GM12878 (cell line): ENCODE data around the gene RACK1. TPM values are rescaled to one million over a fixed set of nuclear protein-coding genes. Genes with fewer than 3 reads are reported as not detected.
A peak's percentile ranks its signal among the peaks of the same experiment; 100 is the strongest.

Experiments
- ATAC-seq: fragments of 200-7000 bp; cut with Tn5 transposase; 3 replicates; pipeline ENCODE4 v1.9.1; 2020; ENCODE audit warnings: mild to moderate bottlenecking, moderate library complexity
- BruUV-seq: library from RNA; stranded (reverse); fragments of 400-500 nt; replicated peaks from 2 replicates; lab custom pipeline; 2021; lab: Mats Ljungman, UMichigan
- CTCF ChIA-PET: fragments of 300-600 bp; sonication (Branson Sonifier 250); formaldehyde crosslinking; extraction: SDS; loops from one replicate; lab custom pipeline; 2021; ENCODE audit warnings: inconsistent platforms; lab: Yijun Ruan, JAX
- POLR2A ChIA-PET: fragments of 350-600 bp; formaldehyde crosslinking; extraction: SDS; loops from one replicate; lab custom pipeline; 2021; ENCODE audit warnings: inconsistent platforms; lab: Charles Lee
- RAD21 ChIA-PET: fragments of 300-600 bp; sonication (Branson Sonifier 250); formaldehyde crosslinking; loops from one replicate; lab custom pipeline; 2023; ENCODE audit warnings: antibody characterized with exemption; ENCODE audit not compliant: unreplicated experiment; lab: Charles Lee
- SMC1A ChIA-PET: fragments of 300-600 bp; sonication (Branson Sonifier 250); formaldehyde crosslinking; loops from one replicate; lab custom pipeline; 2023; ENCODE audit not compliant: unreplicated experiment, uncharacterized antibody; lab: Charles Lee
- DNase-seq: peaks from one replicate; pipeline ENCODE4 v3.0.0-alpha.2; 2011; ENCODE audit warnings: low read depth, low spot score
- FAIRE-seq: peaks from 3 replicates; lab custom pipeline; 2011; peaks lifted over from hg19 to GRCh38; lab: Jason Lieb, UNC
- H2AFZ ChIP-seq: 2 replicates; pipeline ENCODE4 v1.6.0; 2011; ENCODE audit warnings: low read depth, low read length, control low read depth; ENCODE audit not compliant: control insufficient read depth
- H3K27ac ChIP-seq: 2 replicates; pipeline ENCODE4 v1.5.1; 2011; ENCODE audit warnings: control low read depth; ENCODE audit not compliant: control insufficient read depth, insufficient read depth
- H3K27me3 ChIP-seq, 2 experiments: replicated peaks in 1 of 2; 2 replicates each; pipeline versions ENCODE4 v1.6.0 to v1.6.1; 2011; ENCODE audit warnings: low read length in 1 of 2; ENCODE audit not compliant: control insufficient read depth in 2 of 2, insufficient read depth in 2 of 2
- H3K36me3 ChIP-seq, 2 experiments: 2 replicates each; pipeline ENCODE4 v1.5.1; 2011; ENCODE audit warnings: low read length in 1 of 2; ENCODE audit not compliant: control insufficient read depth in 2 of 2, insufficient read depth in 2 of 2
- H3K4me1 ChIP-seq: 2 replicates; pipeline ENCODE4 v1.6.1; 2011; ENCODE audit warnings: mild to moderate bottlenecking, low read length, moderate library complexity, mixed read lengths; ENCODE audit not compliant: control insufficient read depth, insufficient read depth
- H3K4me2 ChIP-seq: 2 replicates; pipeline ENCODE4 v1.6.0; 2011; ENCODE audit warnings: control low read depth; ENCODE audit not compliant: control insufficient read depth, insufficient read depth
- H3K4me3 ChIP-seq: fragments of 200-600 bp; sonication (generic); 2 replicates; pipeline ENCODE4 v1.5.1; 2016
- H3K79me2 ChIP-seq: 2 replicates; pipeline ENCODE4 v1.6.0; 2011; ENCODE audit warnings: low read length; ENCODE audit not compliant: control insufficient read depth, insufficient read depth
- H3K9ac ChIP-seq: 2 replicates; pipeline ENCODE4 v1.8.0; 2011; ENCODE audit warnings: low read length, control low read depth, mixed read lengths; ENCODE audit not compliant: control insufficient read depth, insufficient read depth
- H3K9me3 ChIP-seq: replicated peaks from 3 replicates; pipeline ENCODE4 v1.5.1; 2011; ENCODE audit warnings: mild to moderate bottlenecking, low read length; ENCODE audit not compliant: control insufficient read depth, insufficient read depth
- H4K20me1 ChIP-seq: 2 replicates; pipeline ENCODE4 v1.6.0; 2011; ENCODE audit not compliant: control insufficient read depth, insufficient read depth
- EGR1 ChIP-seq, 2 experiments: IDR thresholded peaks; 1 replicate in 1 of 2; 2 replicates in 1 of 2; pipeline ENCODE4 v1.6.1; 2011 to 2012; ENCODE audit warnings: low read depth in 2 of 2, low read length in 2 of 2, borderline replicate concordance in 1 of 2, mild to moderate bottlenecking in 1 of 2, moderate library complexity in 1 of 2
- PAX5 ChIP-seq: IDR thresholded peaks from 2 replicates; pipeline ENCODE4 v1.6.1; 2011; ENCODE audit warnings: low read depth, low read length, borderline replicate concordance
- RELA ChIP-seq: fragments of 450-650 bp; IDR thresholded peaks from 2 replicates; pipeline ENCODE4 v1.8.0; 2014; ENCODE audit warnings: borderline replicate concordance; ENCODE audit not compliant: partially characterized antibody
- STAT3 ChIP-seq: IDR thresholded peaks from 2 replicates; pipeline ENCODE4 v1.6.1; 2011; ENCODE audit warnings: low read depth, low read length, improper control_type of control experiment
- whole genome bisulfite sequencing: methylation state at CpG from one replicate; pipeline ENCODE4 v1.1.6; 2016; ENCODE audit warnings: low lambda C conversion rate; ENCODE audit not compliant: insufficient replicate concordance, insufficient coverage; ENCODE audit errors: missing lambda C conversion rate; 5-methylcytosine and 5-hydroxymethylcytosine counted together
- in situ Hi-C: fragments of 300-500 bp; cut with MboI; formaldehyde crosslinking; loops from 9 replicates; pipeline ENCODE4 v1.14.3; 2018; ENCODE audit warnings: mixed read lengths
- intact Hi-C: fragments of 100-400 bp; cut with micrococcal nuclease; formaldehyde crosslinking; loops from one replicate; pipeline ENCODE4 v1.14.2; 2022; ENCODE audit not compliant: unreplicated experiment
- polyA plus RNA-seq, 11 experiments: library from polyadenylated mRNA; depleted of rRNA in 4 of 11; unstranded in 6 of 11; stranded (reverse) in 5 of 11; fragments of >200 nt; fragmentation: Nextera tagmentation in 4 of 11; fragmentation: Illumina TruSeq in 1 of 11; extraction: Ambion mirVana in 4 of 11; extraction: Trizol in 1 of 11; gene quantifications; 1 replicate in 1 of 11; 2 replicates in 10 of 11; pipeline versions ENCODE4 v1.2.1 to v1.2.3, GENCODE V29; 2011 to 2016; ENCODE audit warnings: inconsistent platforms in 2 of 11, missing spikeins in 2 of 11, low read depth in 1 of 11
- total RNA-seq, 4 experiments: library from RNA; depleted of rRNA in 3 of 4; stranded (reverse); fragments of >200 nt in 3 of 4; fragmentation: Illumina TruSeq in 1 of 4; extraction: Trizol in 1 of 4; gene quantifications; 2 replicates each; pipeline versions ENCODE4 v1.2.1 to v1.2.3, GENCODE V29; 2013 to 2021
- TF ChIP-seq, protein P1 (sequence below): IDR thresholded peaks from 2 replicates; pipeline ENCODE4 v1.6.1; 2012; ENCODE audit warnings: improper control_type of control experiment, low read depth, low read length; ENCODE audit not compliant: insufficient replicate concordance
- TF ChIP-seq, protein P2 (sequence below): fragments of 450-650 bp; IDR thresholded peaks from 2 replicates; pipeline ENCODE4 v1.6.1; 2017; ENCODE audit warnings: antibody characterized with exemption, mild to moderate bottlenecking, moderate library complexity
- TF ChIP-seq, protein P3 (sequence below): fragments of 450-650 bp; formaldehyde crosslinking; IDR thresholded peaks from 2 replicates; pipeline ENCODE4 v1.4.0; 2022; ENCODE audit warnings: mild to moderate bottlenecking, moderate library complexity

Gene RACK1
- total and polyA plus RNA-seq, 10 of the 15 experiments (the other 5 are each of a cell fraction or from before 2014, with no cell fraction given), result 1,365 to 6,584 (median 4,167) TPM

DNA sequence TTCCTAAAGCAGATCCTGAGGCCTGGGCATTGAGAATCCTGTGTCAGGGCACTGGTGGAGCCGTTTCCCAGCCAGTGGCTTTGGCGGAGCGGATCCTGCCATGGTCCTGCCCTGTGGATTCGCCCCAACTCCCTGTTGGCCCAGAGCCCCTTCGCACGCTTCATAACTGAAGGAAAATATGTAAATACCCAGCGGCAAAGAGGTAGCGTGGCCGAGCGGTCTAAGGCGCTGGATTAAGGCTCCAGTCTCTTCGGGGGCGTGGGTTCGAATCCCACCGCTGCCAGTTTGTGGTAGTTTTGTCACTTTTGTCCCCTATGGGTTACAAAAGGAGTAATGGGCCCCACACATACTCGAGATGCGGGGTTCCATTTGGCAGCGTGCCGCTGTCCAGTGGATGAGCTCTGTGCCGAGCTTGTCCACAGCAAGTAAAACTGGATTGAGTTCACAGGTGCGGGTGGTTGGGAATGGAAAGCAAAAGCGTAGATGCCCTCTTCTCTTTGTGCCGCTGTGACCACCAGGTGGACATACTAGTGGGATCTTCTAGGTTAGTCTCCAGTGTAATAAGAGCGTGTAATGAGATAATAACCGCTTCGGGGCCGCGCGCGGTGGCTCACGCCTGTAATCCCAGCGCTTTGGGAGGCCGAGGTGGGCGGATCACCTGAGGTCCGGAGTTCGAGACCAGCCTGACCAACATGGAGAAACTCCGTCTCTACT lies 56.0 kb downstream of the RACK1 start (continued):
- TF ChIP-seq, protein P1, sequence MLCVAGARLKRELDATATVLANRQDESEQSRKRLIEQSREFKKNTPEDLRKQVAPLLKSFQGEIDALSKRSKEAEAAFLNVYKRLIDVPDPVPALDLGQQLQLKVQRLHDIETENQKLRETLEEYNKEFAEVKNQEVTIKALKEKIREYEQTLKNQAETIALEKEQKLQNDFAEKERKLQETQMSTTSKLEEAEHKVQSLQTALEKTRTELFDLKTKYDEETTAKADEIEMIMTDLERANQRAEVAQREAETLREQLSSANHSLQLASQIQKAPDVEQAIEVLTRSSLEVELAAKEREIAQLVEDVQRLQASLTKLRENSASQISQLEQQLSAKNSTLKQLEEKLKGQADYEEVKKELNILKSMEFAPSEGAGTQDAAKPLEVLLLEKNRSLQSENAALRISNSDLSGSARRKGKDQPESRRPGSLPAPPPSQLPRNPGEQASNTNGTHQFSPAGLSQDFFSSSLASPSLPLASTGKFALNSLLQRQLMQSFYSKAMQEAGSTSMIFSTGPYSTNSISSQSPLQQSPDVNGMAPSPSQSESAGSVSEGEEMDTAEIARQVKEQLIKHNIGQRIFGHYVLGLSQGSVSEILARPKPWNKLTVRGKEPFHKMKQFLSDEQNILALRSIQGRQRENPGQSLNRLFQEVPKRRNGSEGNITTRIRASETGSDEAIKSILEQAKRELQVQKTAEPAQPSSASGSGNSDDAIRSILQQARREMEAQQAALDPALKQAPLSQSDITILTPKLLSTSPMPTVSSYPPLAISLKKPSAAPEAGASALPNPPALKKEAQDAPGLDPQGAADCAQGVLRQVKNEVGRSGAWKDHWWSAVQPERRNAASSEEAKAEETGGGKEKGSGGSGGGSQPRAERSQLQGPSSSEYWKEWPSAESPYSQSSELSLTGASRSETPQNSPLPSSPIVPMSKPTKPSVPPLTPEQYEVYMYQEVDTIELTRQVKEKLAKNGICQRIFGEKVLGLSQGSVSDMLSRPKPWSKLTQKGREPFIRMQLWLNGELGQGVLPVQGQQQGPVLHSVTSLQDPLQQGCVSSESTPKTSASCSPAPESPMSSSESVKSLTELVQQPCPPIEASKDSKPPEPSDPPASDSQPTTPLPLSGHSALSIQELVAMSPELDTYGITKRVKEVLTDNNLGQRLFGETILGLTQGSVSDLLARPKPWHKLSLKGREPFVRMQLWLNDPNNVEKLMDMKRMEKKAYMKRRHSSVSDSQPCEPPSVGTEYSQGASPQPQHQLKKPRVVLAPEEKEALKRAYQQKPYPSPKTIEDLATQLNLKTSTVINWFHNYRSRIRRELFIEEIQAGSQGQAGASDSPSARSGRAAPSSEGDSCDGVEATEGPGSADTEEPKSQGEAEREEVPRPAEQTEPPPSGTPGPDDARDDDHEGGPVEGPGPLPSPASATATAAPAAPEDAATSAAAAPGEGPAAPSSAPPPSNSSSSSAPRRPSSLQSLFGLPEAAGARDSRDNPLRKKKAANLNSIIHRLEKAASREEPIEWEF, result no peak

DNA sequence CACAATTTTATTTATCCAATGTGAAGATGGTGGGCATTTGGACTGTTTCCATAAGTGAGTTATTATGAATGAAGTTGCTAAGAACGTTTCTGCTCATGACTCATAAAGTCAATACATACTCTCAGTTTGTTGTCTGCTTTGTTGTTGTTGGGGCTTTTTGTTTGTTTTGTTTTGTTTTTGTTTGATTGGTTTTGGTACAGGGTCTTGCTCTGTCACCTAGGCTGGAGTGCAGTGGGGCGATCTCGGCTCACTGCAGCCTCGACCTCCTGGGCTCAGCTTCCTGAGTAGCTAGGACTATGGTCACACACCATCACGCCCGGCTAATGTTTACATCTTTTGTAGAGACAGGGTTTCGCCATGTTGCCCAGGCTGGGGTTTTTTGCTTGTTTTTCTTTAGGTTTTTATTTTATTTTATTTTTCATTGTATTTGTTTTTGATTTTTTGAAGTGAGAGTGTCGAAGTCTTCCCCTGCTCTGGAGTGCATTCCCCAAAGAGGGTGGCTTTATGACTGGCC lies 56.7 kb downstream of the RACK1 start:
- Histone ChIP-seq H4K20me1 (no peaks in the 10 kb centered on the region), H3K4me1 (peaks cover 10% of the 10 kb centered on the region), H3K9ac (peak overlapping the region; percentile 45), H3K27ac (peak overlapping the region; percentile 13; the same call in 1 of the 2 replicates), H2AFZ (peak overlapping the region; percentile 73), H3K4me2 (peak overlapping the region; percentile 94), H3K36me3 (no peaks in the 10 kb centered on the region), H3K79me2 (no peaks in the 10 kb centered on the region; the same call in 1 of the 2 replicates), H3K27me3 (no peaks in the 10 kb centered on the region), H3K4me3 (peak overlapping the region; percentile 95; the same call in 1 of the 2 replicates), H3K9me3 (no peaks in the 10 kb centered on the region)
- in situ Hi-C loops (loop anchor here (10.0 kb wide), 1 partner anchor 68 kb away; no protein-coding TSS in a partner anchor), intact Hi-C loops (loop anchor here (1.0 kb wide), 1 partner anchor 14 kb away; no protein-coding TSS in a partner anchor)
- WGBS, result 4% methylated on average over 8 of the region's 8 CpGs
- POLR2A ChIA-PET, result interaction anchor here (1.2 to 4.4 kb wide), 3 partner anchors 12 to 61 kb away, joined by 3 to 18 read pairs (median 10); no protein-coding TSS in a partner anchor
- CTCF ChIA-PET, result interaction anchor here (0.7 to 7.6 kb wide), 8 partner anchors 14 to 379 kb away, joined by 3 to 96 read pairs (median 4); partner anchors contain the start of genes TRIM52 and TRIM7
- DNase-seq, result no peak
- BruUV-seq, result no TSS peak
- no peak for ATAC-seq
- SMC1A ChIA-PET, result interaction anchor here (0.9 to 4.5 kb wide), 3 partner anchors 15 to 36 kb away, joined by 3 to 40 read pairs (median 3); partner anchors contain the start of gene TRIM7
- no peak for FAIRE-seq
- RAD21 ChIA-PET, result interaction anchor here (2.2 to 4.8 kb wide), 2 partner anchors 14 to 36 kb away, joined by 8 to 25 read pairs; partner anchors contain the start of gene TRIM41
- TF ChIP-seq STAT3 (no peak), EGR1 (IDR thresholded peaks at IDR 0.05; ENCODE audit: borderline replicate concordance in 1 of 2, low read depth in 2 of 2, low read length in 2 of 2) (no peak), RELA (no peak), PAX5 (no peak)
- TF ChIP-seq, protein P2, sequence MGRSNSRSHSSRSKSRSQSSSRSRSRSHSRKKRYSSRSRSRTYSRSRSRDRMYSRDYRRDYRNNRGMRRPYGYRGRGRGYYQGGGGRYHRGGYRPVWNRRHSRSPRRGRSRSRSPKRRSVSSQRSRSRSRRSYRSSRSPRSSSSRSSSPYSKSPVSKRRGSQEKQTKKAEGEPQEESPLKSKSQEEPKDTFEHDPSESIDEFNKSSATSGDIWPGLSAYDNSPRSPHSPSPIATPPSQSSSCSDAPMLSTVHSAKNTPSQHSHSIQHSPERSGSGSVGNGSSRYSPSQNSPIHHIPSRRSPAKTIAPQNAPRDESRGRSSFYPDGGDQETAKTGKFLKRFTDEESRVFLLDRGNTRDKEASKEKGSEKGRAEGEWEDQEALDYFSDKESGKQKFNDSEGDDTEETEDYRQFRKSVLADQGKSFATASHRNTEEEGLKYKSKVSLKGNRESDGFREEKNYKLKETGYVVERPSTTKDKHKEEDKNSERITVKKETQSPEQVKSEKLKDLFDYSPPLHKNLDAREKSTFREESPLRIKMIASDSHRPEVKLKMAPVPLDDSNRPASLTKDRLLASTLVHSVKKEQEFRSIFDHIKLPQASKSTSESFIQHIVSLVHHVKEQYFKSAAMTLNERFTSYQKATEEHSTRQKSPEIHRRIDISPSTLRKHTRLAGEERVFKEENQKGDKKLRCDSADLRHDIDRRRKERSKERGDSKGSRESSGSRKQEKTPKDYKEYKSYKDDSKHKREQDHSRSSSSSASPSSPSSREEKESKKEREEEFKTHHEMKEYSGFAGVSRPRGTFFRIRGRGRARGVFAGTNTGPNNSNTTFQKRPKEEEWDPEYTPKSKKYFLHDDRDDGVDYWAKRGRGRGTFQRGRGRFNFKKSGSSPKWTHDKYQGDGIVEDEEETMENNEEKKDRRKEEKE, result no peak
- TF ChIP-seq, protein P3, sequence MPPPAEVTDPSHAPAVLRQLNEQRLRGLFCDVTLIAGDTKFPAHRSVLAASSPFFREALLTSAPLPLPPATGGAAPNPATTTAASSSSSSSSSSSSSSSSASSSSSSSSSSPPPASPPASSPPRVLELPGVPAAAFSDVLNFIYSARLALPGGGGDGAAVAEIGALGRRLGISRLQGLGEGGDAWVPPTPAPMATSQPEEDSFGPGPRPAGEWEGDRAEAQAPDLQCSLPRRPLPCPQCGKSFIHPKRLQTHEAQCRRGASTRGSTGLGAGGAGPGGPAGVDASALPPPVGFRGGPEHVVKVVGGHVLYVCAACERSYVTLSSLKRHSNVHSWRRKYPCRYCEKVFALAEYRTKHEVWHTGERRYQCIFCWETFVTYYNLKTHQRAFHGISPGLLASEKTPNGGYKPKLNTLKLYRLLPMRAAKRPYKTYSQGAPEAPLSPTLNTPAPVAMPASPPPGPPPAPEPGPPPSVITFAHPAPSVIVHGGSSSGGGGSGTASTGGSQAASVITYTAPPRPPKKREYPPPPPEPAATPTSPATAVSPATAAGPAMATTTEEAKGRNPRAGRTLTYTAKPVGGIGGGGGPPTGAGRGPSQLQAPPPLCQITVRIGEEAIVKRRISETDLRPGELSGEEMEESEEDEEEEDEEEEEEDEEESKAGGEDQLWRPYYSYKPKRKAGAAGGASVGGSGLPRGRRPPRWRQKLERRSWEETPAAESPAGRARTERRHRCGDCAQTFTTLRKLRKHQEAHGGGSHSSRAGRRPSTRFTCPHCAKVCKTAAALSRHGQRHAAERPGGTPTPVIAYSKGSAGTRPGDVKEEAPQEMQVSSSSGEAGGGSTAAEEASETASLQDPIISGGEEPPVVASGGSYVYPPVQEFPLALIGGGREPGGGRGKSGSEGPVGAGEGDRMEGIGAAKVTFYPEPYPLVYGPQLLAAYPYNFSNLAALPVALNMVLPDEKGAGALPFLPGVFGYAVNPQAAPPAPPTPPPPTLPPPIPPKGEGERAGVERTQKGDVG (CRISPR knock-in tag), result no peak
